ENCODE measurements around the gene TESMIN.

DNA sequence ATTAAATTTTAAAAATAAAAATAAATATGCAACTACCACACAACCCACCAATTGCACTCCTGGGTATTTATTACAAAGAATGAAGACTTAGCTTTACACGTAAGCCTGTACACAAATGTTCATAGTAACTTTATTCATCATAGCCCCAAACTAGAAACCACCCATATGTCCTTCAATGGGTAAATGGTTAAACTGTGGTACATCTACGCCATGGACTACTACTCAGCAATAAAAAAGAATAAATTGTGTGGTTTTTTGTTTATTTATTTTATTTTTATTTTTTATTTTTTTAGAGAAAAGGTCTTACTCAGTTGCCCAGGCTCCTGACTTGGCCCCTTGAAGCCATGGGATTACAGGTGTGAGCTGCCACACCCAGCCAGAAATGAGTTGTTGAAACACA, 52.3 kb downstream of the TESMIN start:
- no peak for TF ChIP-seq POLR2AphosphoS5 (IDR thresholded peaks at IDR 0.05; ENCODE audit: borderline replicate concordance, low read depth, low read length)
- no peak for TF ChIP-seq EZH2 (IDR thresholded peaks at IDR 0.05)
- no peak for TF ChIP-seq FOXP2 (optimal IDR thresholded peaks at IDR 0.05; ENCODE audit: control extremely low read depth, extremely low read length, insufficient read depth)

Data from SK-N-MC (cell line).